Astrocyte of the cerebellum (primary cell): ENCODE results near the gene ADAM22.

ENCODE experiments used
- DNase-seq: peaks from one replicate; pipeline ENCODE4 v3.0.0-alpha.2; 2011; ENCODE audit warnings: low read depth
- H3K4me3 ChIP-seq: 2 replicates; pipeline ENCODE4 v1.5.1; 2011; ENCODE audit warnings: mild to moderate bottlenecking, low read depth, low read length, moderate library complexity
- CTCF ChIP-seq: IDR thresholded peaks from 2 replicates; pipeline ENCODE4 v1.5.1; 2012; ENCODE audit warnings: low read length, low read depth, moderate library complexity, mild to moderate bottlenecking; ENCODE audit errors: missing control alignments
- in situ Hi-C: cut with HindIII; loops from 2 replicates; pipeline ENCODE4 v1.10.0; 2017; ENCODE audit warnings: low sequenced_read_pairs

The ADAM22 gene

GRCh38 chr7:87999261-87999660 is 65.2 kb downstream of the ADAM22 start:
- no peak for TF ChIP-seq CTCF
- H3K4me3 ChIP-seq, result no peak overlapping the region
- no peak for DNase-seq
- in situ Hi-C loops, result no loop called here

GRCh38 chr7:88001744-88002530 is 67.9 kb downstream of the ADAM22 start:
- DNase-seq, result no peak
- no peak for TF ChIP-seq CTCF
- in situ Hi-C loops, result no loop called here
- H3K4me3 ChIP-seq, result no peak overlapping the region

- no peak for TF ChIP-seq CTCF
- no peak overlapping the region for H3K4me3 ChIP-seq
- in situ Hi-C loops, result no loop called here
- DNase-seq, result no peak
Measured at GRCh38 chr7:88002617-88003016, 68.6 kb downstream of the ADAM22 start.

- in situ Hi-C loops, result no loop called here
- no peak for DNase-seq
- no peak for TF ChIP-seq CTCF
- no peak overlapping the region for H3K4me3 ChIP-seq
Measured at GRCh38 chr7:88003581-88003980, 69.5 kb downstream of the ADAM22 start.

- H3K4me3 ChIP-seq, result no peak overlapping the region
- DNase-seq, result no peak
- in situ Hi-C loops, result no loop called here
- no peak for TF ChIP-seq CTCF
Measured at GRCh38 chr7:88005191-88005590, 71.1 kb downstream of the ADAM22 start.

- H3K4me3 ChIP-seq, result no peak overlapping the region
- in situ Hi-C loops, result no loop called here
- TF ChIP-seq CTCF, result no peak
- no peak for DNase-seq
Measured at GRCh38 chr7:88009651-88010050, 75.6 kb downstream of the ADAM22 start.
